HepG2 (cell line): ENCODE measurements around the gene ENAH. TPM values are rescaled to one million over a fixed set of nuclear protein-coding genes. Genes with fewer than 3 reads are reported as not detected.

Source experiments
- ARNT2 ChIP-seq: sonication (generic); formaldehyde crosslinking; IDR thresholded peaks from 2 replicates; pipeline ENCODE4 v1.8.0; 2022; ENCODE audit warnings: mild to moderate bottlenecking, low read depth, missing genetic modification reagents, moderate library complexity
- ATF7 ChIP-seq, 2 experiments: fragments of 450-650 bp in 1 of 2; sonication (generic) in 1 of 2; formaldehyde crosslinking in 1 of 2; IDR thresholded peaks; 2 replicates each; pipeline versions ENCODE4 v1.4.0 to v1.6.1; 2016 to 2020; ENCODE audit warnings: antibody characterized with exemption in 1 of 2, mild to moderate bottlenecking in 1 of 2, missing genetic modification reagents in 1 of 2
- CSRNP1 ChIP-seq: sonication (generic); formaldehyde crosslinking; IDR thresholded peaks from 2 replicates; pipeline ENCODE4 v1.8.1; 2023; ENCODE audit warnings: mild to moderate bottlenecking, missing genetic modification reagents
- EP300 ChIP-seq, 3 experiments: sonication (generic) in 1 of 3; formaldehyde crosslinking in 1 of 3; IDR thresholded peaks; 2 replicates each; pipeline versions ENCODE4 v1.5.1 to v1.6.1; 2011 to 2020; ENCODE audit warnings: low read depth in 2 of 3, low read length in 2 of 3, borderline replicate concordance in 1 of 3, improper control_type of control experiment in 1 of 3, mild to moderate bottlenecking in 1 of 3, missing genetic modification reagents in 1 of 3, moderate library complexity in 1 of 3
- GRHL1 ChIP-seq: sonication (generic); formaldehyde crosslinking; conservative IDR thresholded peaks from 2 replicates; pipeline ENCODE4 v1.8.0; 2022; ENCODE audit warnings: missing genetic modification reagents
- JUNB ChIP-seq: sonication (generic); formaldehyde crosslinking; IDR thresholded peaks from 2 replicates; pipeline ENCODE4 v1.8.0; 2022; ENCODE audit warnings: missing genetic modification reagents, mild to moderate bottlenecking, borderline replicate concordance
- NCOA2 ChIP-seq: sonication (generic); formaldehyde crosslinking; IDR thresholded peaks from 2 replicates; pipeline ENCODE4 v1.8.0; 2022; ENCODE audit warnings: inconsistent platforms
- RFXANK ChIP-seq: IDR thresholded peaks from 2 replicates; pipeline ENCODE4 v1.6.1; 2016
- ZNF580 ChIP-seq: IDR thresholded peaks from 2 replicates; pipeline ENCODE4 v1.6.1; 2016; ENCODE audit warnings: low read depth, borderline replicate concordance
- ZNF646 ChIP-seq: sonication (generic); formaldehyde crosslinking; IDR thresholded peaks from 2 replicates; pipeline ENCODE4 v1.9.0; 2021; ENCODE audit warnings: mild to moderate bottlenecking, missing genetic modification reagents
- ZNF687 ChIP-seq: sonication (generic); formaldehyde crosslinking; IDR thresholded peaks from 2 replicates; pipeline ENCODE4 v1.5.1; 2020; ENCODE audit warnings: mild to moderate bottlenecking, missing genetic modification reagents, moderate library complexity
- polyA plus RNA-seq, 8 experiments: library from polyadenylated mRNA; depleted of rRNA in 3 of 8; stranded (reverse) in 7 of 8; unstranded in 1 of 8; fragments of >200 nt; fragmentation: Illumina TruSeq in 4 of 8; extraction: Trizol in 4 of 8; gene quantifications; 2 replicates each; pipeline versions ENCODE4 v1.2.1 to v1.2.3, GENCODE V29; 2011 to 2016; ENCODE audit warnings: low read depth in 4 of 8, missing spikeins in 1 of 8, mixed read lengths in 1 of 8; ENCODE audit not compliant: insufficient read depth in 1 of 8
- total RNA-seq, 5 experiments: library from RNA; depleted of rRNA; stranded (reverse); fragments of >200 nt; fragmentation: Illumina TruSeq; extraction: Trizol; gene quantifications; 2 replicates each; pipeline ENCODE4 v1.2.3, GENCODE V29; 2016; ENCODE audit warnings: low read depth in 1 of 5

ENAH gene
- total and polyA plus RNA-seq, 2 of the 13 experiments (the other 11 are each of a cell fraction or from before 2014, with no cell fraction given) = 22.1 to 58.3 TPM

GRCh38 chr1:225474986-225475820, 177.7 kb downstream of the ENAH start (continued):
- TF ChIP-seq RFXANK (CRISPR knock-in tag) = no peak
- no peak for TF ChIP-seq ATF7 (IDR thresholded peaks at IDR 0.05)
- TF ChIP-seq ATF7 (CRISPR knock-in tag; IDR thresholded peaks at IDR 0.05) = 0 out of 2 replicates have a peak, but pooled peaks have one; percentile 25
- TF ChIP-seq GRHL1 (CRISPR knock-in tag) = no peak
- peak in 1 of 2 experiments; percentile 32; a peak in 1 of 4 replicates for TF ChIP-seq EP300 (IDR thresholded peaks at IDR 0.05; ENCODE audit: low read depth in 2 of 2, low read length in 2 of 2)
- TF ChIP-seq EP300 (CRISPR knock-in tag; IDR thresholded peaks at IDR 0.05; ENCODE audit: borderline replicate concordance) = no peak
- peak; percentile 92; the same call in 1 of the 2 replicates for TF ChIP-seq ZNF580 (CRISPR knock-in tag)
- no peak for TF ChIP-seq JUNB (CRISPR knock-in tag)
- TF ChIP-seq ARNT2 (CRISPR knock-in tag) = peak; percentile 65; the same call in 1 of the 2 replicates
- no peak for TF ChIP-seq NCOA2
- peak; percentile 87 for TF ChIP-seq ZNF687
- TF ChIP-seq ZNF646 = no peak
- 0 out of 2 replicates have a peak, but pooled peaks have one; percentile 77 for TF ChIP-seq CSRNP1 (CRISPR knock-in tag)
